ENCODE data around the gene INO80B.

DNA sequence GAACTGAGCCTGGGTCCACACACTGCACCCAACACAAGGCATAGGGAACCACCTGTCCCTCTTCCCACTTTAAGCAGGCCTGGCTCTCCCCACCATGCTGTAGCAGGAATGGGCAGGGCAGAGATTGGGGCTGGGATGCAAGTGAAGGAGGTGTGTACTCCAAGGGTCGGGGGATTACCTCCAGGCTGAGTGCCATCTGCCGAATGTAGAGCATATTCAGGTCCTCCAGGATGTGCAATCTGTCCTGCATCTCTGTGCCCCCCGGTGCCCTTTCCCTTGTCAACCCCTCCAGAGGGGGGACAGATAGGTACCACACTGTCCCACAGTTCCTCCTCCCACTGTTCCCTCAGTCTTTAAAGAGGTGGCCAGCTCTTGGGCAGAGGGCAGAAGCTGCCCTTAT, 15.5 kb upstream of the INO80B start:
- no peak for TF ChIP-seq EZH2 (IDR thresholded peaks at IDR 0.05)
- no peak for TF ChIP-seq POLR2A (IDR thresholded peaks at IDR 0.05; ENCODE audit: borderline replicate concordance, extremely low read depth, insufficient read depth, insufficient read length)

Measured in HCT116 (cell line).